HT1080 (cell line): ENCODE data around the gene PIK3AP1. TPM values are rescaled to one million over a fixed set of nuclear protein-coding genes. Genes with fewer than 3 reads are reported as not detected.
"Not testable (repeated sequence)": the region's sequence is repeated elsewhere in the genome, so short reads cannot be mapped to it uniquely, and the experiment has no call there.

ENCODE experiments used
- DNase-seq: peaks from one replicate; pipeline ENCODE4 v3.0.0-alpha.2; 2015; ENCODE audit warnings: low read depth
- total RNA-seq: library from RNA; depleted of rRNA; stranded (reverse); fragments of >200 nt; shearing (Covaris generic); gene quantifications from 2 replicates; pipeline ENCODE4 v1.2.3, GENCODE V29; 2014

PIK3AP1 gene
- total RNA-seq, 1 experiment from 2014 or later = 3.0 TPM

- DNase-seq = no peak
Observed at GRCh38 chr10:96697438-96697837, 22.9 kb downstream of the PIK3AP1 start.

- no peak for DNase-seq
Observed at GRCh38 chr10:96696845-96697425, 23.4 kb downstream of the PIK3AP1 start.

DNA sequence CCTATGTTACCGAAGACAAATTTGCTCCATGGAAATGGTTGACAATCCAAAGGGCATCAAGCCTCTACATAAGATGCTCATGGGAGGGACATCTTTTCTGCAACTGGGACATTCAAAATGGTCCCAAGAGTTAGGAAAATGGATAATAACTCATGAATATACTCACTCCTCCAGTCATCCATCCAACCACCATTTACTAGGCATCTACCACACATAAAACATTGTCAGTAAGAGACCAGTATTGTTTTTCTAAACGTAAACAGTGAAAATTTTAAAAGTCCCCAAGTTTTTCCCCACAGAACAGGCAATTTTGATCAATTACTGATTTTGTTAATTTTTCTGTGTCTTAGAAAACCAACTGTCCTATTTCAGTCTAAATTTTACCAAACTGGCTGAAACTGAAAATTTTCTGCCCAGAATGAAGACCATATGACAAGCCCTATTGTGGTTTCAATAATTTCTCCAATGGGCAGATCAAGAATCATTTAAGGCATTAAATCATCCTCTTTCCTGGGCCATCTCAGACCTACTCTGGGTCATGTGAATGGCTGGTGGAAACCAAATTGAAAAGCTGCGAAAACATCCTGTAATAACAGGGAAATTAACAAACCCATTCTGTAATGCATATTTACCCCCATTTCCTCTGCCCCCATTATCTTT is 24.2 kb downstream of the PIK3AP1 start:
- DNase-seq = no peak

DNA sequence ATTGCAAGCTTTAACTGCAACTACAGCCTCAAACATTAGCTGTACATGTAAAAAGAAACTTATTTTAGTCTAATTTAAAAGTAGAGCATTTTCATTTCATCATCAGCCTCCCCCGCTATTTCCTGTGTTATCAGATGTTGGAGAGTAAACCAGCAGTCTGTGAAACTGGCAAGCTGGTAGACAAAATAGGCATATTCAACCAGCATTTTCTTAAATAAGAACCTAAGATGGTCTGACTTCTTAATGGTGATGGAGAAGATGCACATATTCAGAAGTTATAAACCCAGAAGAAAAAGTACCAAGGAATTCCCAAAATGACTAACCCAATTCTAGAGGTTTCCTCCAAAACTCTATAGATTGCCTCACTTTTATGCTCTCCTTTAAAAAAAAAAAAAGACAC is 24.9 kb downstream of the PIK3AP1 start:
- no peak for DNase-seq

DNA sequence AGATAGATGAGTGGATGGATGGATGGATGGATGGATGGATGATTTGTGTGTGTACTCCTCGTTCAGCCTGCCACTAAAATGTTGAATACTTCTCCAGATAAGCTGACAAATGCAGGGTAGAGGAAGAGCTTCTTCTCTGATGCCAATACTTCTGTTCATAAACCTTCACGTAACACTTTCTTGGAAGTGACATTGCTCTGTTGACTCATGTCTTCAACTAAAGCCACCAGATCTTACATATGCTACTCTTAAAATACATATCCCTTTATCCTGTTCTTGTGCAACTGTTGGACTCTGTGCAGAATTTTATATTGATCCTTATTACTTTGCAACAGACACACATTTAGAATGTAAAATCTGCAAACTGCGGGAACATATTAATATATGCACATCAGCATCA is 26.9 kb downstream of the PIK3AP1 start:
- DNase-seq = no peak

DNA sequence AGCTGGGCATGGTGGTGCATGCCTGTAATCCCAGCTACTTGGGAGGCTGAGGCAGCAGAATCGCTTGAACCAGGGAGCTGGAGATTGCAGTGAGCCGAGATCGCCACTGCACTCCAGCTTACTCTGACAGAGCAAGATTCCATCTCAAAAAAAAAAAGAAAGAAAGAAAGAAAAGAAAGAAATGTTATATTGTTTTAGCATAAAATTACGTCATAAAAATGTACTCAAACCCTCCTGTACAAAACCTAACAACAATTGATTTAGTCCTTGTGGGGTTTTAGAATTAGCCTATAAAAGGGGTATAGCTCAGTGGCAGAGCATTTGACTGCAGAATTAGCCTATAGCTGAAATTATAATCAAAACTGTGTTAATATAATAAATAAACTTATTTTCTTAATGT is 27.9 kb downstream of the PIK3AP1 start:
- DNase-seq = no peak

DNA sequence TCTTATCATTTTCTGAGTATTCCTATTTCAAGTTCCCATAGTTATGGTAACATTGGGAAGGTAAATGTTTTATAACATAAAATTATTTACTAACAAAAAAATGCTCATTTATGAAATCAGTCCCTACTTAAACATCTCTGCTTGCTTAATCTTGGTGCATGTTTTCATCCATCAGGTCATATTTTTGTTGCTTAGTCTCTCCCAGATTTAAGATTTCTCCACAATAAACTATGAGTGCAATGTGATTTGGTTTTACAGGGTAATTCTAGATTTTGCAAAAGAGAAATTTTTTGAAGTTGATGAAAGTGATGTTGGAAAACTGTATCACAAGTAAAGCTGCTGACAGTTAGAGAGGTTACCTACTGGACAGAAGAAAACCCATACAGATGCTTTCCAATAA is 28.6 kb downstream of the PIK3AP1 start:
- no peak for DNase-seq

- peak; percentile 20 for DNase-seq
Observed at GRCh38 chr10:96690755-96691730, 29.3 kb downstream of the PIK3AP1 start.

GRCh38 chr10:96688789-96689188 is 31.5 kb downstream of the PIK3AP1 start:
- DNase-seq = no peak

DNA sequence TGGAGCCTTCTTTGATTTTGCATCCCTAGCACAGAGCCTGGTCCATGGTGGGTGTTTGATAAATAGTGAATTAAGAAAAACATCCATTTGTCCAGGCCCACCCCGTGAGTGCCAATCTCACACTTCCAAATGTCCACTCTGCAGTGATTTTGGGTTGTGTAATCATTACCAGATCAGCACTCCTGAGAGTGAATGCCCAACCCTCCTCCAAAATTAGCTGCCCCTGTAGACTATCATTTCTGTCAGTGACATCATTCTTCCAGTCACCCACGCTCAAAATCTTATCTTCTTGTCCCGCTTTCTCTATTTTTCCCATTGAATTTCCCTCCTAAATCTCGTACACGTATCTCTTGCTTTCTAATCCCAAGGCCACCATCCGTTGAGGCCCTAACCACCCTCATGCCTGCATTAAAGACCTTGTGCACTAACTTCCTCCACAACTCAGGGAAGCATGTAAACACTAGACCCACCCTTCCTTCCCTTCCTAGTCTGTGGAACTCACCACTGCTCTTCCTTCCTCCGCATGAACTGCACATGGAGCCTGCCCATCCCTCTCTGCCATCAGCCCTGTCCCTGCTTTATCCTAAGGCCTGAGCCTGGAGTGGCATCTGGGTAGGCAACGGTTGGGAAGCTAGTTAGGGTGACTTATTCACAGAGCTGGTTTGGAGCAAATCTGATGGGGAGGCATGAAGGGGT is 32.8 kb downstream of the PIK3AP1 start:
- no peak for DNase-seq

DNA sequence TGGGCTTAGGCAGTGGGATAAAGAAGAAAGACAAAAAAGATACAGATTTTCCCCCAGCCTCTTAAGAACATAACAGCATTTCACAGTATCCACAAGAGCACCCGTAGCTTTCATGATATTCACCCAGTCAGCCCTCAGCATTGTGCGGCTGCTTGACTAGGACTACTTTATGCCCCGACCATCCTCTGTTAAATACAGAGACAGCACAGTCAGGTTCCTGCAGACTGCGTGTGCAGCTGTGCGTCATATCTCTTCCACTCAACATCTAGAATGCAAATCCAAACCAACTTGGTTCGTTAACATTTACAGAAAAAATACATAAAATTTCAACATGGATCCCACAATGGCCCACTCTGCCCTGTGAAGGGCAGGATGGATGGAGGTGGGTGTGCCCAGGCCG is 33.8 kb downstream of the PIK3AP1 start:
- no peak for DNase-seq

DNA sequence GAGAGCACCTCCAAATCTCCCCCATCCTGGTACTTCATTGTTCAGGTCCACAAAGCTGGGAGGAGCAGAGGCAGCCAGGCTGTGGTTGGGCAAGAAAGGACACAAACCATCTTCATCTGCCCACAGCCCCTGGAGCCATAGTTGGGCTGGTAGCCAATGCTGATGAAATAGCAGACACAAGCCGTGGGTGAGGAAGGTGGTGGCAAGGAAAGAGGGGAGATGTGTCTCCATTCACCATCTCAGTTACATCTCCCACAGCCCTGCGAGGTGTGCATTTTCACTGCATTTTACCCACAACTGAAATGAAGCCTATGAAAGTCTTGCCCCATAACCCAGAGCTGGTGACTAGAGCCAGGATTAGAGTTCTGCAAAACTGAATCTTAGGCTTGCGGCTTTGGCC is 35.0 kb downstream of the PIK3AP1 start:
- no peak for DNase-seq

- DNase-seq = no peak
Observed at GRCh38 chr10:96684826-96685225, 35.5 kb downstream of the PIK3AP1 start.

- no peak for DNase-seq
Observed at GRCh38 chr10:96683710-96684109, 36.6 kb downstream of the PIK3AP1 start.

GRCh38 chr10:96683065-96683464 is 37.2 kb downstream of the PIK3AP1 start:
- peak; percentile 22 for DNase-seq

DNA sequence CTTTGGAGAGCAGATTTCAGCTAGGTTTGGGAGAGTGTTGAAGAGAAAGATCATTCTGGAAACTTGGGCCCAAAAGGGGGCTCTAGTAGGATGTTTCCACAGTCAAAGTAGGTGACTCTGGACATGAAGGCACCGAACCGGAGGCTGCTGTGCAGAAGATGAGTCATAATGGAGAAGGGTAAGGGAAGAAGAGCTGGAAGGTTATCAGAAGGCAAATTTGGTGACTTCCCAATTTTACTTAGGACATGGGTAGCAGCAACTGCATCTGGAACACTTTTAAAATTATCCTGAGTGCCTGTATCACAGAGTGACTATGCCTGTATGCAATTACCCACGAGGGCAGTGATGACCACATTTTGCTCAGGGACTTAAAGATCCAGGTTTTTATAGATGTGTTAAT is 38.8 kb downstream of the PIK3AP1 start:
- DNase-seq = no peak

DNA sequence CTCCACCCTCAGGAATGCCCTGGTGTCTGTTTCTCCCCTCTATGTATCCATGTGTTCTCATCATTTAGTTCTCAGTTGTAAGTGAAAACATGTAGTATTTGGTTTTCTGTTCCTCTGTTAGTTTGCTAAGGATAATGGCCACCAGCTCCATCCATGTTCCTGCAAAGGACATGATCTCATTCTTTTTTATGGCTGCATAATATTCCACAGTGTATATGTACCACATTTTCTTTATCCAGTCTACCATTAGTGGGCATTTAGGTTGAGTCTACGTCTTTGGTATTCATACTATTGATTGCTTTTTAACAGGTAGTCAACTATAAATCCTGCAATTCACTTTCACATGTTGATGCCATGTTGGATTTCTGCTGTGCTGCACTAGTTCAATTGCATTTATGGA is 39.9 kb downstream of the PIK3AP1 start:
- not testable (repeated sequence) for DNase-seq

DNA sequence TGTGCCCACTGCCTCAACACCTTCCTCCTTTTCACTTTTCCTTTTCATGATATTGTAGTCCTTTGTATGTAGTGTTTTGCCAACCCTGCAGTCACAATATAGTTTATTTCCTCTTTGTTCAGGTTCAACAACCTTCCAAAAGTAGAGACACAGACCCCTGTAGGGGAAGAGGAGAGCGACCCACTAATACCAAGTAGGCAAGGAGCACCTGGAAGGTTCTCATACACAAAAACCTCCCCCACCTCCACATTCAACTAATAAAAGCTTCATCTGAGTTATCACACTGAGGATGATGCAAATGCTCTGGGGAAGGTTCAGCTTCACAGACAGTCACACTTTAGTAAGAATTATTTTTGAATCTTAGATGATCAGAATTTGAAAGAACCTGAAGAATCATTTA is 41.6 kb downstream of the PIK3AP1 start:
- no peak for DNase-seq

DNA sequence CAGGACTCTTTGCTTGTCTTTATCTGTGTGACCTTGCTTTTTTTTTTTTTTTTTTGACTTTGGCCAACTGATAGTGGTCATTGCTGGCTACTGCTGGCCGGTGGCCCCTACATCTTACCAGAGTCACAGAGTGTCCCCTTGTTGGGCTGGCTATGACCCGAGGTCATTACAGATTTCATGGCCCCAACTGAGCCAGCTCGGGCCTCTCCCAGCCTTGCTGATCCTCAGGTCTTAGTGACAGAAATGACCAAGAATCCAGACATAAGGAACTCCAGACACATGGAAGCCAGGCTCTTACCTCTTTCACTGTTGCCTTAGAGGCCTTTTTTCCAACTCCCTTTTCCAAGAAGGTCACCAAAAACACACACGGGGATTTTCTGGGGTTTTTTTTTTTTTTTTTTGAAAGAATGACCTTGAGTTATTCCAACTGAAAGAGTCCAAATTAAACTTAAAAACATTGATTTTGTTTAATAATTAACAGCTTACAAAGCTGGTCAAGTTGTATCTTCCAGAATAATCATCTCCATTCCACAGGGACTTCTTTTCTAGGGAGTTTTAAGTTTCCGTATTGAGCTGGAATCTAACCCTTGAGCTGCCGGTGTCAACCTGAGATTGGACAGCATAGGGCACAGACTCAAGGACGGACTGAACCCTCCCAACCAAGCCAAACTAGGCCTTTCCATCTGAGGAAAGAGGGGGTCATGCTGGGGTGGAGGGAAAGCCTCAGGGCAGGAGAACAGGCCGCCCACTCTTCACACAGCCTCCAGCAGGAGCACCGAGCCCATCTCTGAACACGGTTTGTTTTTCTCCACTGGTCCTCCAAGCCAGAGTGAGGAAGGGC is 43.8 kb downstream of the PIK3AP1 start:
- no peak for DNase-seq

DNA sequence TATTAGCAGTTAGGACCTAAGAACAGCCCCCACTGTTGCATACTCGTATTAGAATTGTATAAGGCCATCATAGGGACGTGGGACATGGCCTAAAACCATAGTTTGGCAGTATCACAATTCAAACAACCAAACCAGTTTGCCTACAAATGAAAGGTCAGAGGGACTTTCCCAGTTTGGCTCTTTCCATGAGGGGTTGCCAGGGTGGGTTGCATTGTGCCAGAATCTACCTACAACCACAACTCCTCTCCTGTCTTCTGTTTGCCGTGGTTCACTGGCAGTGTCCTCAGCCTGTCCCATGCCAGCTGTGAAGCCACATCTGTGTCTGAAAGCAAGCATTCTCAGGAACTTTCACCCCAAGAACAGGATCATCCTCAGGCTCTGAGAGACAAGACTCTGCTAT is 44.5 kb downstream of the PIK3AP1 start:
- DNase-seq = no peak
